Stimulated activated CD8-positive, alpha-beta memory T cell treated with anti-CD3 and anti-CD28 coated beads, Interleukin-15, amount 100 ng/mL, for 48 hours (primary cell): ENCODE measurements around the gene ZNF429.
"Not testable (repeated sequence)": the region's sequence is repeated elsewhere in the genome, so short reads cannot be mapped to it uniquely, and the experiment has no call there.

Experiments used
- DNase-seq, 2 donors: peaks; one replicate each; pipeline ENCODE4 v3.0.0-alpha.2; 2020; ENCODE audit warnings: low read depth in 2 of 2

The ZNF429 gene

GRCh38 chr19:21513651-21514050 lies 8.2 kb downstream of the ZNF429 start:
- no peak for DNase-seq

- no peak for DNase-seq
Measured at GRCh38 chr19:21519488-21519887, 14.1 kb downstream of the ZNF429 start.

- no peak for DNase-seq
Measured at GRCh38 chr19:21532904-21533303, 27.5 kb downstream of the ZNF429 start.

GRCh38 chr19:21536741-21537290 lies 31.4 kb downstream of the ZNF429 start:
- not testable (repeated sequence) for DNase-seq

- DNase-seq, result no peak
Measured at GRCh38 chr19:21559444-21559843, 54.0 kb downstream of the ZNF429 start.

GRCh38 chr19:21564406-21564805 lies 59.0 kb downstream of the ZNF429 start:
- DNase-seq, result no peak

GRCh38 chr19:21566073-21566472 lies 60.7 kb downstream of the ZNF429 start:
- peak in 1 of 2 donors; percentile 14 for DNase-seq

- not testable (repeated sequence) for DNase-seq
Measured at GRCh38 chr19:21567806-21568205, 62.4 kb downstream of the ZNF429 start.

GRCh38 chr19:21568816-21569493 lies 63.6 kb downstream of the ZNF429 start:
- DNase-seq, result peak; percentile 48 to 82

- peak in 1 of 2 donors; percentile 63 for DNase-seq
Measured at GRCh38 chr19:21569494-21569865, 64.1 kb downstream of the ZNF429 start.

- no peak for DNase-seq
Measured at GRCh38 chr19:21571316-21571715, 65.9 kb downstream of the ZNF429 start.

- DNase-seq, result no peak
Measured at GRCh38 chr19:21574607-21575006, 69.2 kb downstream of the ZNF429 start.

GRCh38 chr19:21576481-21576880 lies 71.1 kb downstream of the ZNF429 start:
- no peak for DNase-seq

GRCh38 chr19:21580101-21580500 lies 74.7 kb downstream of the ZNF429 start:
- no peak for DNase-seq

- DNase-seq, result no peak
Measured at GRCh38 chr19:21580818-21581217, 75.4 kb downstream of the ZNF429 start.

- DNase-seq, result no peak
Measured at GRCh38 chr19:21581646-21582240, 76.3 kb downstream of the ZNF429 start.

GRCh38 chr19:21584537-21584936 lies 79.1 kb downstream of the ZNF429 start:
- no peak for DNase-seq

GRCh38 chr19:21585281-21585890 lies 80.0 kb downstream of the ZNF429 start:
- no peak for DNase-seq

GRCh38 chr19:21586311-21587116 lies 81.1 kb downstream of the ZNF429 start:
- DNase-seq, result no peak

- no peak for DNase-seq
Measured at GRCh38 chr19:21587117-21587461, 81.7 kb downstream of the ZNF429 start.

- DNase-seq, result no peak
Measured at GRCh38 chr19:21587549-21587948, 82.1 kb downstream of the ZNF429 start.

GRCh38 chr19:21588065-21588601 lies 82.7 kb downstream of the ZNF429 start:
- DNase-seq, result no peak
